NCI-H1092 (cell line): ENCODE results near the gene ARID2.
A peak's percentile ranks its signal among the peaks of the same experiment; 100 is the strongest.

Experiments
- DNase-seq: peaks from one replicate; lab custom pipeline; 2025; lab: John Stamatoyannopoulos, UW

Gene ARID2

DNA sequence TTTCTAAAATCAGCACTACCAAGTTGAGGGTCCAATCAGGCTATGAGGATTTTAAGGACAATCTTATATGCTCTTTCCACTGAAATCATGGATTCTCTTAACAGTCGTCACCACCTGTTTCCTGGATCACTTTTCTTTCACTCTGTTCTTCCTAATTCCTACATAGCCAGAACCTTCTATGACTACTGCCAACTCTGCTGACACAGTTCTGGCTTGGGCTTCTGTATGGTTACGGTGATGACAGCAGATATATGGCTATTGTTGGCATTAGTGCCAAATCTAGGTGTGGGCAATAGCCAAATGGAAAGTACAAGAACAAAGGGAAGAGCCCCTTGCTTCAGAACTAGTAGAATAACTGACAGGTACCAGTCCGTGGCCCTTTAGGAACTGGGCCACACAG lies 124.0 kb downstream of the ARID2 start:
- DNase-seq: no peak

DNA sequence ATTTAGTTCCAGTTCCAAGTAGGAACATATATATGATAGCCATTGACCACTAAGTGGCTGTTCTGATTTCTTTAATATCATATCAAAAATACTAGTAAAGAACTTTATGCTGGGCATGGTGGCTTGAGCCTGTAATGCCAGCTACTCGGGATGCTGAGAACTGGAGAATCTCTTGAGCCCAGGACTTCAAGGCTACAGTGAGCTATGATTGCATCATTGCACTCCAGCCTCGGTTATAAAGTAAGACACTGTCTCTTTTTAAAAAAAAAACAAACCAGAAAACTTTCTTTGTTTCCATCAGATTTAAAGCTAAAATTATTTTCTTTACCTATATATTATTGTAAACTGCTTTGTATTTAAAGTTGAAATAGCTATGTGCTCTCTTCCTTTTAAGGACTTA lies 133.8 kb downstream of the ARID2 start:
- no peak for DNase-seq

DNA sequence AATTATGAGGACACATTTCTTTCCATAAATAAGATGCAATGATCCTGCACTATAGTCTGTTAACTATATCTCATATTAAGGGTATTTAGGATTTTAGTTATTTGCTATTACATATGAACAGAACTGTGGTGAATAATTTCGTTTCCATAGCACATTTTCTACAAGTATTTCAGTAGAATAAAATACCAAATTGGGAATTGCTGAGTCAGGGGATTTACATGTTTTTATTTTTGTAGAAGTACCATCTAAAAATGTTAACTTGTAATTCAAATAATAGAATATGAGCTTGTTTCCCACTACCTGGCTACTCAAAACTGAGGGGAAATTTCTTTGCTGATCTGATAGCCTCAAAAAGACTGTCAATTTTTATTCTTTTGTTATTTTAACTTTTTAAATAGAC lies 136.8 kb downstream of the ARID2 start:
- DNase-seq: no peak

DNA sequence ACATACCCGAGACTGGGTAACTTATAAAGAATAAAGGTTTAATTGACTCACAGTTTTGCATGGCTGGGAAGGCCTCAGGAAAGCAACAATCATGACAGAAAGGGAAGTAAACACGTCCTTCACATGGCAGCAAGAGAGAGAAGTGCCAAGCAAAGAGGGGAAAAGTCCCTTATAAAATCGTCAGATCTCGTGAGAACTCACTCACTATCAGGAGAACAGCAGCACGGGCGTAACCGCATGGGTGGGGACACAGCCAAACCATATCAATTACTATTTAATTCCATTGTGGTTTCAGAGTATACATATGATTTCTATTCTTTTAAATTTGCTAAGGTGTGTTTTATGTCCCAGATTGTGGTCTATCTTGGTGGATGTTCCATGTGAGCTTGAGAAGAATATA lies 142.9 kb downstream of the ARID2 start:
- no peak for DNase-seq

DNA sequence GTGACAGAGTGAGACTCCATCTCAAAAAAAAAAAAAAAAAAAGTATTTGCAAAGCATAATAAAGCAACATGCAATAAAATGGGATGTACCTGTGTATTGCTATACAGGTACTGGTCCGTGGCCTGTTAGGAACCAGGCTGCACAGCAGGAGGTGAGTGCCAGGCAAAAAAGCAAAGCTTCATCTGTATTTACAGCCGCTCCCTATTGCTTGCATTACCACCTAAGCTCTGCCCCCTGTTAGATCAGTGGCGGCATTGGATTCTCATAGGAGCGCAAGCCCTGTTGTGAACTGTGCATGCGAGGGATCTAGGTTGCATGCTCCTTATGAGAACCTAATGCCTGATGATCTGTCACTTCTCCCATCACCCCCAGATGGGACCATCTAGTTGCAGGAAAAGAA lies 147.6 kb downstream of the ARID2 start:
- DNase-seq: no peak

DNA sequence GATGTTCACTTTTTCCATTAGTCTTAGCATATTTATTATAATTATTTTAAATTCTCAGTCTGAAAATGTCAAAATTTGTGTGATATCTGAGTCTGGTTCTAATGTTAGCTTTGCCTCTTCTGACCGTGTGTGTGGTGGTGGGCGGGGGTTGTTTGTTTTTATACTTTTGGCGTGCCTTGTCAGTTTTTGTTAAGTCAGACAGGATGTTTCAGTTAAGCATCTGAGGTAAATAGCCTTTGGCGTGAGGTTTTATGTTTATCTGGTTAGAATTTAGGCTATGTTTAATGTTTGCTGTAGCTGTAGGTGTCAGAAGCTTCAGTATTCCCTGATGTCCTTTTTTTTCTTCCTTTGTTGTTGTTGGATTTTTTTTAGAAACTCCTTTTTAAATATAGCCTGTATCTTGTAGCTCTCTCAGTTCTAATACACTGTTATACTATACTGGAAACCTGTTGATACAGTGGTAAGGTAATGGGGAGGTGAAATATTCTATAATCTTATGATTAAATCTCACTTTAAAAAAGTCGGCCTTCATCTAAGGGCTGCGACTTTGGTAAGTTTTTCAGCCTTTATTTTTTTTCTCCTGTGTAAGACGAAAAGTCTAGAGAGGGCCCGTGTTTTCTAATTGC lies 149.2 kb downstream of the ARID2 start:
- no peak for DNase-seq

DNA sequence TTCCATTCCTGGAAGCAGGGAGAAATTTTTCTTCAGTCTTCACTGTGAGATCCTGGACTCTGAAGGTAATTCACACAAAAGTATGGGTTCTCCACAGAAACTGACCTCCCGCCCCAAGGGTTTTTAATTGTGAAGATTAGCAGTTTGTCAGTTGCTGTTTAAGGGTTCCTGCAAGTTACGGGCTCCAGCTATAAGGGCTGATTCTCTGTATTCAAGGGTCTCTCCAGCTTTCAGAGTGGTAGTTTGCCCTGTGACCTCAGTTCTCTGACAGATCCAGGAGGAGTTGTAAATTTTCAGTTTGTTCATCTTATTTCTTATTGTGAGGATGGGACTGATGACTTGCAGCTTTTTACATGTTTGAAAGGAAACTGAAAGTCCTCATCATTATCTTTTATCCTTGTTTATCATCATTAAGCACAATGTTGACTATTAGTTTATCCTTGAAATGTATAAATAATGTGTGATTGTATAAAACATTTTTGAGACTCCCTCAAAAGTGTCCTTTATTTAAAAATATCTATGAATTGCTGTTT lies 149.9 kb downstream of the ARID2 start:
- no peak for DNase-seq

DNA sequence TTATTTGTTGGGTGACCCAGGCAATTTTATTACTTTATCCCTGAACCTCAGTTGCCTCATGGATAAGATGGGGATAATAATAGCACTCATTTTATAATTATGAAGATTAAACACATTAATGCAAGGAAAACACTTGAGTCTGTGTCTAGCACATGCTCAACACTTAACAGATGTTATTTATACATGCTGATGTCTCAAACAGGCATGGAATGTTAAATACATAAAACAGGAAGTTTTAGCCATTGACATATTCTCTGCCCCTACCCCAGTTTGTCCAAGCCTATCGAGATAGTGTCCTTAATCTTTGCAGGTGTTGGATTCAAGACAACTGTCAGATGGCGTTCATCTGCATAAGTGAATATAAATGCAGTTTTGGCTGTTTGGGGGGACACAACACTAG lies 151.0 kb downstream of the ARID2 start:
- no peak for DNase-seq

DNA sequence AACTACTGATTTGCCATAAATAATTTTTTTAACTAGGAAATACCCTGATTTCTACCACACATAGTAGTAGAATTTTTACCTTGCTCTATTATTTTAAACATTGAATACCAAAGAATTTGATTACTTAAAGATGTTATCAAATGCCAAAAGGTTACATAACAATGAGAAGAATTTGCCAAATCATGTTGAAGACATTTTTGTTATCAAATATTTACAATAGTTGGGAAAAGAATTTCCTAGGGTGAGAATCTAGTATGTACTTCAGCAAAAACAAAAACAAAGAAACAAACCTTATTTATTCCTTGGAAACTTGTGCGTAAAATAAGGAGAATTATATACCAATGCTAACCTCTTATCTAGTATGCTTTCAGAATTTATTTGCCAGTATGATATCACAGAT lies 153.7 kb downstream of the ARID2 start:
- DNase-seq: no peak

DNA sequence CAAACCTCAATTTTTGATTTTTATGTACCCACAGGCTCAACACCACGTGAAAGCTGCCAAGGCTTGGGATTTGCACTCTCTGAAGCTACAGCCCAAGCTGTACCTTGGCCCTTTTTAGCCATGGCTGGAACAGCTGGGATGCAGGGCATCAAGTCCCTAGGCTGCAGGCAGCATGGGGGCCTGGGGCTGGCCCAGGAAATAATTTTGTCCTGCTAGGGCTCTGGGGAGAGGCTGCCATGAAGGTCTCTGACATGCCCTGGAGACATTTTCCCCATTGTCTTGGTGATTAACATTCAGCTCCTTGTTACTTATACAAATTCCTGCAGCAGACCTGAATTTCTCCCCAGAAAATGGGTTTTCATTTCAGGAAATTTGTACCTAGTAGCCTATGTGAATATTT lies 157.2 kb downstream of the ARID2 start:
- DNase-seq: no peak

DNA sequence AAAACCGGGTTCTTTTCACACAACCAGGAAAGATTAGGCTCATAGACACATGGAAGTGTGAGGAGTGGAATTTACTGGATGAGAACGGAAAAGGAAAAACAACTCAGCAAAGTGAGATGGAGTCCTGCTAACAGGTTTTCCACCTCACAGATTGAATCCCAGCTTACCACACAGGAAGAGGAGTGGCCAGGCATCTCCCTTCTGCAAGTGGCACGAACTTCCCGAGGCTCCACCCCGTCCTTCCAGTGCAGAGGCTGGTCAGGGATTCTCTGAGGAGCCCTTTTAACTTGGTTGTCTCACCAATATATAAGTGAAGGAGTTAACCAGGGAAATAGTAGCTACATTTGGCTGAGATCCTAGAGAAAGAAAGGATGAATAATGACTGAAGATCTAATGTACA lies 158.0 kb downstream of the ARID2 start:
- no peak for DNase-seq

DNA sequence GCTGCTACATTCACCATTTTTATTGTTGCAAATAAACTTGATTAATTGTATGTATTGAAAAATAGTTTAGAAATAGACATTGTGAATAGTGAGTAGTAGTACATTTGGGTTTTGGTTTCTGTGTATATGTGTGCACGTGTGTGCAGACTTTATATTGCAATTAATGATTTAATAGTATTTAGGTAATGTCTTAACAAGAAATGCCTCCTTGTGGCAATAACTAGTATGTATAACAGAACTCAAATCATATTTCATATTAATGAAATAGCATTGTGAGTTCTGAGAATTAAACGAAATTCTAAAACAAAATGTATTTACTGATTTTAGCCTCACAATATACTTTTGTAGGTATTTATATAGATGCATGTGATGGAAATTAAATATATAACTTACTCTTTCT lies 160.8 kb downstream of the ARID2 start:
- no peak for DNase-seq

DNA sequence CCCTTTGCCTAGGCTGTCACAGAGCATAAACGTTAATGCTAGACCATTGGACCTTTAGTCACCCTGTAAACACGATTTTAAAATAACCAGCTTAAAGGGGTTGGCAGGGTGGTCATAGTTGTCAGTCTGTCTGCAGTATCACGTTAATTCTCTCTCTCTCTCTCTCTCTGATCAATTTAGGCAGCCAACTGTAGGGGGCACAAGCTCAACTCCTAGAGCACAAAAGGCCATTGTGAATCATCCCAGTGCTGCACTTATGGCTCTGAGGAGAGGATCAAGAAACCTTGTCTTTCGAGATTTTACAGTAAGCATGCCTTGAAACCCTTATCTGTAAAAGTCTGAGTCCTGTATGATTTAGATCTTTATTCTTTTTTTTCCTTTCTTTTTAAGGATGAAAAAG lies 163.7 kb downstream of the ARID2 start:
- no peak for DNase-seq

DNA sequence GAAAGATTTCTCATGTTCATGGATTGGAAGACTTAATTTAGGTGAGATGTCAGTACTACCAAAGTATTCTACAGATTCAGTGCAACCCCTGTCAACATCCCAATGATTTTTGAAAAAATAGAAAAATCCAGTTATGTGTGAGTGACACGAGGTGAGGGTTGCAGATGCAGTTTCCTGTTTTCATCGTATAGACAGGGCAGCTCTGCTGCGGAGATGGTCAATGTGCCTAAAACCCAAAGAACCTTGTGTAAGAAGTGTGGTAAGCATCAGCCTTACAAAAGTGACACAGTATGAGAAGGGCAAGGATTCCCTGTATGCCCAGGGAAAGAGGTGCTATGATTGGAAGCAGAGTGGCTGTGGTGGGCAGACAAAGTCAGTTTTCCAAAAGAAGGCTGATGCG lies 166.5 kb downstream of the ARID2 start:
- DNase-seq: no peak

DNA sequence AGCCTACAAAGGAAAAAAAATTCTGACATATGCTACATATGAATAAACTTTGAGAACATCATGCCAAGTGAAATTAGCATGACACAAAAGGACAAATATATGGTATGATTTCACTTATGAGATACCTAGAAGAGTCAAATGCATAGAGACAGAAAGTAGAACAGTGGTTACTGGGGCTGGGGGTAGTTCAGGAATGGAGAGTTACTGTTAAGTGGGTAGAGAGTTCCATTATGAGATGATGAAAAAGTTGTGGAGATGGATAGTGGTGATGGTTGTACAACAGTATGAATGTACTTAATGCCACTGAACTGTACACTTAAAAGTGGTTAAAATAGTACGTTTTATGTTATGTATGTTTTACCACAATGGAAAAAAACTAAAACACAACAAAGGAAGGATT lies 168.6 kb downstream of the ARID2 start:
- DNase-seq: no peak

DNA sequence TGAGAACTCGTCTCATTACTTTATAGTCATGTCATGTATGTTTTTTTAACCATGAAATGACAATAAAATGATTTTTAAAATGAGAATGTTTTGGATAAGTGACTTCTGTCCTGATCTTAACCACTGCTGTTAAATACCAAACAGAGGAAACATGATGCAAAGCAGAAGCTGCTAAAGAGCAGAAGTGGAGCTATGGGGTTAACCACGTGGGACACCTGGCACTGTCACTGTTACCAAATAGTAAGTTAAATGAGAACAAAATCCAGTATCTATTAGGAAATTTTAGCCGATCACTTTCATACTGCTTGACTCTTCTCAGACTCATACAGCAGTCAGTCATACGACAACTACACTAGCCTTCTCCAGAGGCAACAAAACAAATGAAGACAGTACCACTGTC lies 178.4 kb downstream of the ARID2 start:
- no peak for DNase-seq

DNA sequence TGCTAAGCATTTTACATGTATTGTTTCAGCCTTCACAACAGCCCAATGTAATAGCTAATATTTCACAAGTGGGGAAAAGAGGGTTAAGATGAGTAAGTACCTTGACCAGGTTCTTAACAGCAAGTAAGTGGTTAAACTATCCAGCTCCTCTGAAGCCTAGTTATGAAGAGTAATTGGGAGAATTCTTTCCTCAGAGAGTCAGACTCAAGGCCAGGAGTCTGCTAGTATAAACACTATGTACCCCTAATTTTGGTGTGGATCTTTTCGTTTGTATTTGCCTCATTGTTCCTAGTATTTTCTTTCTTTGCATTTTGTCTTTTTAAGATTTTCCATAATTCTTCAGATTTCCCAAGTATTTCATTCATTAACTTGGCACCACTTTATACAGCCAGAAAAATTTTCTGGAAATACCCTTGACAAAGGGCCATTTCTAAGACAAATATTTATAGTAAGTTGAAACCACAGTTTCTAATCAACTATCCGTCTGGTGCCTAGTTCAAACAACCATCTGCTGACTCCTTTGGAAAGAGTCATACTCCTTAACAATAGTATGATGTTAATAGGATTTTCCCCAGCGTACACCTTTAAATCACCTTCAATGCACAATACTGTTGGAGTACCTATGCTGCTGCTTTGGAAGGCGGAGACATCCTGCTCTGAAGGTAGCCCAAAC lies 179.7 kb downstream of the ARID2 start:
- DNase-seq: no peak

DNA sequence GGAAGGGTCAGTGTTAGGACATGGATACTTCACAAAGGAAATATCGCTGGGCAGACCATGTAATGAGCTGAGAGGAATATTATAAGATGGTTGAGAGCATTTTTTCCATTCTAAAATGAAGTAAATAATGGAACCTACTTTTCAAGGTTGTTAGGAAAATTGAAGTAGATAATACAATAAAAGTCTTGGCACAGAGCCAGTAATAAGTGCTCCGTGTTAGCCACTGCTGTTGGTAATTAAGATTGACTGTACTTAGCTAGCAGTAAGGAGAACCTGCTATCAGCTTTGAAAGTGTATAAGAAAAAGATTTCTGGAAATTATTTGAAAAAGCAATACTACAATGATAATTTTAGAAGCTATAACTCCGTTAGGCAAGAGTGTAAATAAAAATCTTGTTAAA lies 183.3 kb downstream of the ARID2 start:
- DNase-seq: peak; percentile 29

DNA sequence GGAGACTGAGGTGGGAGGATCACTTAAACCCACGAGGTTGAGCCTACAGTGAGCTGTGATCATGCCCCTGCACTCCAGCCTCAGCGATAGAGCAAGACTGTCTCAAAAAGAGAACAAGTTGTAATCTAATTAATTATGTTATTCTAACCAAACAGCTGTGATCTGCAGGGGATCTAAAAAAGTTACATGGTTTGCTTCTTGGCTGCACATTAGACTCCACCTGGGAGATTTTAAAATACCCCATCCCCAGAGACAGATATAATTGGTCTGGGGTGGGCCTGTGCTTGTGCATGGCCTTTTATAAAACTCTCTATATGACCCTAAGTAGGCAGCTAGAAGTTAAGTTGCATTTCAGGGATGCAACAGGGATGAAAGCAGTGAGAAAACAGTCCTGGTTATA lies 184.1 kb downstream of the ARID2 start:
- DNase-seq: no peak

DNA sequence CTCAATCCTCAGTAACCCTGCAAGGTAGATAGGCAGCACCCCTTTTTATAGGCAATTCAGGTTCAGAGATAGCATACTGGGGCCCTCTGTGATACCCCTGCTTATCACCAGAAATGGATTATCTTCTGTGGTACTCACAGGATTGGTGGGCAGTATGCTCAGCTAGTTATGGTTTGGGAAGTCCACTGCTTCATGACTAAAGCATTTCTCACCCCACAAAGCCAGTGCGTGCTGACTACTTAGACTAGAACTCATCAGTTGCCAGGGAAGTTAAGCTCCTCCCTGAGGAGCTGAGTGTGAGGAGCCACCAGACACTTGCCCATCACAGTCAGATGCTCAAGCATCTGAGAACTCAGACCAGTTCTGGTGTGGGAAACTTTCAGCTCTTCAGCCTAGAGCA lies 184.6 kb downstream of the ARID2 start:
- no peak for DNase-seq

DNA sequence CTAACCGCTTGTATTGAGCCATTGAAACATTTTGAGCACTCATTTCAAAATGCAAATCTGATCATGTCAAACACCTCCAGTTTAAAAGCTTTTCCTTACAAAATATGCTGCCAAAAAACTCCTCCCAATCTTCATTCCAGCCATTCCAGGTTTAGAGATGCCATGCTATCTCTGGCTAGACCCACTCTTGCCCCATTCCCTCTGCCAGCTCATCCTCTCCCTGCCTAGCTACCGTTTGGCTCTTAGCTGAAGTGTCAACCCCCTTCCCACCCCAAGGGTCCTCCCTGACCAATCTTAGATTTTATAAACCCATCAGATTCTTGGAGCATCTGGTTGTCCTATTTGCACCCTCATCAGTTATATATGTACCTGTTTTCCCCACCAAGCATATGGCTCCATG lies 185.9 kb downstream of the ARID2 start:
- no peak for DNase-seq

DNA sequence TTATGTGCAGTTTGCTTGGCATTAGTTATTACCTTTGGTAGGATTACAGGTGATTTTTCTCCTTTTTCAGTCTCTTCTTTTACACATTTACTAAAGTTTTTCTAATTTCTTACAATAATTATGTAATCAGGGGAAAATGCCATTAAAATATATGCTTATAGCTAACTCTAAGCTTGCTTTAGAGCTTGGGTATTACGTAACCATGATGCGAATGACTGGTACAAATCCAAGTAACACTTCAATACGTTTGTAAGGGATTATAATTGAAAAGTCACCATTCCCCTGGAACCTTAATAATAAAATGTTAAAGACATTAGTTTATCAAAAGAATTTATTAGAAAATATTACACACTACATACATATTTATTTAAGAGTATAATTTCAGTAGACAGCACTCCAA lies 189.3 kb downstream of the ARID2 start:
- DNase-seq: no peak

DNA sequence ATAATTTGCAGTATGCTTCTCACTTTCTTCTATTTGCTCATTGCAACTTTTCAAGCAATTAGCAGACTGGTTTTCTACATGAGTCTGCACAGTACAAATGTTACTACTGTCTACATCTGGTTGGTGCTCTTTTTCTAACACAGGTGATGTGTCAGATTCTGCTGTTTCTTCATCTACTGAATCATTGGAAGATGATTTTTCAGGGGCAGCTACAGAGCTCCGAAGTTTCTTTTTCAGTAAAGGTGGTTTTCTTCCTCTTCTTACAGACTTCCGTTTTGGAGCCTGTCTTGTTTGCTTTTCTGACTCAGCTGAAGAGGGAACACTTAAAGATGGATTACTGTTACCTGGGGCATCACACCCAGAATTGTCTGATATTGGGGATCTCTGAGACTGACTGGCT lies 198.8 kb downstream of the ARID2 start:
- DNase-seq: no peak

DNA sequence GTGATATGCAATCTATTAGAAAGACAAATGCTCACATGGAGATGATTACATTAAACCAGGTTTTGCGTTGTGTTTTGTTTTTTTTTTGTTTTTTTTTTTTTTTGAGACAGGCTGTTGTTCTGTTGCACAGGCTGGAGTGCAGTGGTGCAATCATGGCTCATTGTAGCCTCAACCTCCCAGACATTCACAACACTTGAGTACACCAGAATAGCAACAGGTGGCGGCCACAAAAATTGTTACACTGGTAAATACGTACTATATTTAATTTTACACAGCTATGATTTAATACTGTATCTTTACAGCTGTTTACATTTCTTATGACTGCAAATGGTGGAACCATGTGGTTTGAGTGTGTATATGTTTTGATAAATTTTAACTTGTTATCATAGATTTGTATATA lies 200.9 kb downstream of the ARID2 start:
- DNase-seq: no peak
